HEK293 (cell line): ENCODE measurements around the gene MRPL43.

Source experiments
- HOXD13 ChIP-seq: sonication (generic); formaldehyde crosslinking; IDR thresholded peaks from 2 replicates; pipeline ENCODE4 v1.8.0; 2022; ENCODE audit warnings: missing genetic modification reagents, borderline replicate concordance
- KLF1 ChIP-seq: fragments of 450-650 bp; formaldehyde crosslinking; IDR thresholded peaks from 2 replicates; pipeline ENCODE4 v1.5.1; 2016; ENCODE audit warnings: missing biosample characterization, missing genetic modification characterization
- MYNN ChIP-seq: fragments of 450-650 bp; formaldehyde crosslinking; IDR thresholded peaks from 2 replicates; pipeline ENCODE4 v1.5.1; 2016; ENCODE audit warnings: missing biosample characterization, missing genetic modification characterization, borderline replicate concordance
- OSR2 ChIP-seq: fragments of 450-650 bp; formaldehyde crosslinking; IDR thresholded peaks from 2 replicates; pipeline ENCODE4 v1.5.1; 2016; ENCODE audit warnings: missing biosample characterization, missing genetic modification characterization
- PRDM1 ChIP-seq: fragments of 450-650 bp; formaldehyde crosslinking; IDR thresholded peaks from 2 replicates; pipeline ENCODE4; 2016; ENCODE audit warnings: missing biosample characterization, missing genetic modification characterization
- RBAK ChIP-seq: fragments of 450-650 bp; formaldehyde crosslinking; IDR thresholded peaks from 2 replicates; pipeline ENCODE4 v1.5.1; 2016; ENCODE audit warnings: missing biosample characterization, missing genetic modification characterization
- SCRT1 ChIP-seq: fragments of 450-650 bp; formaldehyde crosslinking; IDR thresholded peaks from 2 replicates; pipeline ENCODE4 v1.5.1; 2016; ENCODE audit warnings: missing biosample characterization, missing genetic modification characterization, borderline replicate concordance
- SCRT2 ChIP-seq: fragments of 450-650 bp; formaldehyde crosslinking; IDR thresholded peaks from 2 replicates; pipeline ENCODE4 v1.5.1; 2016; ENCODE audit warnings: missing biosample characterization, missing genetic modification characterization
- SP7 ChIP-seq: fragments of 450-650 bp; formaldehyde crosslinking; IDR thresholded peaks from 2 replicates; pipeline ENCODE4 v1.5.1; 2016; ENCODE audit warnings: missing biosample characterization, missing genetic modification characterization
- WT1 ChIP-seq: fragments of 450-650 bp; formaldehyde crosslinking; IDR thresholded peaks from 2 replicates; pipeline ENCODE4 v1.5.1; 2016; ENCODE audit warnings: missing biosample characterization, missing genetic modification characterization
- ZBTB1 ChIP-seq: fragments of 450-650 bp; formaldehyde crosslinking; IDR thresholded peaks from 2 replicates; pipeline ENCODE4 v1.5.1; 2016; ENCODE audit warnings: missing biosample characterization, missing genetic modification characterization
- ZBTB21 ChIP-seq: fragments of 450-650 bp; formaldehyde crosslinking; IDR thresholded peaks from 2 replicates; pipeline ENCODE4 v1.5.1; 2017; ENCODE audit warnings: missing biosample characterization, missing genetic modification characterization
- ZBTB7A ChIP-seq: fragments of 450-650 bp; formaldehyde crosslinking; IDR thresholded peaks from 2 replicates; pipeline ENCODE4 v1.5.1; 2016; ENCODE audit warnings: low read depth, missing biosample characterization, missing genetic modification characterization
- ZNF175 ChIP-seq: fragments of 450-650 bp; formaldehyde crosslinking; IDR thresholded peaks from 2 replicates; pipeline ENCODE4 v1.5.1; 2016; ENCODE audit warnings: missing biosample characterization, missing genetic modification characterization
- ZNF214 ChIP-seq: fragments of 450-650 bp; formaldehyde crosslinking; IDR thresholded peaks from 2 replicates; pipeline ENCODE4 v1.5.1; 2017; ENCODE audit warnings: missing biosample characterization, mild to moderate bottlenecking, missing genetic modification characterization, borderline replicate concordance
- ZNF248 ChIP-seq: fragments of 450-650 bp; formaldehyde crosslinking; IDR thresholded peaks from 2 replicates; pipeline ENCODE4 v1.5.1; 2017; ENCODE audit warnings: missing biosample characterization, missing genetic modification characterization
- ZNF423 ChIP-seq: fragments of 450-650 bp; formaldehyde crosslinking; IDR thresholded peaks from 2 replicates; pipeline ENCODE4 v1.5.1; 2016; ENCODE audit warnings: missing biosample characterization, missing genetic modification characterization
- ZNF501 ChIP-seq: fragments of 450-650 bp; formaldehyde crosslinking; IDR thresholded peaks from 2 replicates; pipeline ENCODE4 v1.5.1; 2016; ENCODE audit warnings: missing biosample characterization, missing genetic modification characterization
- ZNF529 ChIP-seq: fragments of 450-650 bp; formaldehyde crosslinking; IDR thresholded peaks from 2 replicates; pipeline ENCODE4 v1.5.1; 2017; ENCODE audit warnings: missing genetic modification characterization, missing biosample characterization; ENCODE audit not compliant: insufficient replicate concordance
- ZNF548 ChIP-seq: fragments of 450-650 bp; formaldehyde crosslinking; IDR thresholded peaks from 2 replicates; pipeline ENCODE4 v1.5.1; 2016; ENCODE audit warnings: missing biosample characterization, missing genetic modification characterization
- ZNF600 ChIP-seq: fragments of 450-650 bp; formaldehyde crosslinking; IDR thresholded peaks from 2 replicates; pipeline ENCODE4 v1.5.1; 2016; ENCODE audit warnings: missing biosample characterization, missing genetic modification characterization
- ZNF626 ChIP-seq: fragments of 450-650 bp; sonication (Bioruptor Pico); formaldehyde crosslinking; IDR thresholded peaks from 2 replicates; pipeline ENCODE4 v1.5.1; 2018; ENCODE audit warnings: missing biosample characterization, missing genetic modification characterization, inconsistent platforms
- ZNF658 ChIP-seq: fragments of 450-650 bp; formaldehyde crosslinking; IDR thresholded peaks from 2 replicates; pipeline ENCODE4; 2016; ENCODE audit warnings: missing biosample characterization, missing genetic modification characterization
- ZNF776 ChIP-seq: fragments of 450-650 bp; formaldehyde crosslinking; IDR thresholded peaks from 2 replicates; pipeline ENCODE4 v1.5.0; 2017; ENCODE audit warnings: missing biosample characterization, missing genetic modification characterization, borderline replicate concordance
- TF ChIP-seq, protein P1 (sequence below): fragments of 450-650 bp; formaldehyde crosslinking; IDR thresholded peaks from 2 replicates; pipeline ENCODE4 v1.5.1; 2016; ENCODE audit warnings: missing biosample characterization, missing genetic modification characterization
- TF ChIP-seq, protein P2 (sequence below): fragments of 450-650 bp; formaldehyde crosslinking; IDR thresholded peaks from 2 replicates; pipeline ENCODE4 v1.5.1; 2016; ENCODE audit warnings: missing biosample characterization, missing genetic modification characterization, borderline replicate concordance
- TF ChIP-seq, protein P3 (sequence below): fragments of 450-650 bp; formaldehyde crosslinking; IDR thresholded peaks from 2 replicates; pipeline ENCODE4 v1.5.1; 2017; ENCODE audit warnings: missing biosample characterization, missing genetic modification characterization
- TF ChIP-seq, protein P4 (sequence below): fragments of 450-650 bp; formaldehyde crosslinking; IDR thresholded peaks from 2 replicates; pipeline ENCODE4 v1.5.1; 2016; ENCODE audit warnings: missing biosample characterization, missing genetic modification characterization
- TF ChIP-seq, protein P5 (sequence below): fragments of 450-650 bp; formaldehyde crosslinking; IDR thresholded peaks from 2 replicates; pipeline ENCODE4 v1.5.1; 2016; ENCODE audit warnings: missing biosample characterization, missing genetic modification characterization

MRPL43 gene

DNA sequence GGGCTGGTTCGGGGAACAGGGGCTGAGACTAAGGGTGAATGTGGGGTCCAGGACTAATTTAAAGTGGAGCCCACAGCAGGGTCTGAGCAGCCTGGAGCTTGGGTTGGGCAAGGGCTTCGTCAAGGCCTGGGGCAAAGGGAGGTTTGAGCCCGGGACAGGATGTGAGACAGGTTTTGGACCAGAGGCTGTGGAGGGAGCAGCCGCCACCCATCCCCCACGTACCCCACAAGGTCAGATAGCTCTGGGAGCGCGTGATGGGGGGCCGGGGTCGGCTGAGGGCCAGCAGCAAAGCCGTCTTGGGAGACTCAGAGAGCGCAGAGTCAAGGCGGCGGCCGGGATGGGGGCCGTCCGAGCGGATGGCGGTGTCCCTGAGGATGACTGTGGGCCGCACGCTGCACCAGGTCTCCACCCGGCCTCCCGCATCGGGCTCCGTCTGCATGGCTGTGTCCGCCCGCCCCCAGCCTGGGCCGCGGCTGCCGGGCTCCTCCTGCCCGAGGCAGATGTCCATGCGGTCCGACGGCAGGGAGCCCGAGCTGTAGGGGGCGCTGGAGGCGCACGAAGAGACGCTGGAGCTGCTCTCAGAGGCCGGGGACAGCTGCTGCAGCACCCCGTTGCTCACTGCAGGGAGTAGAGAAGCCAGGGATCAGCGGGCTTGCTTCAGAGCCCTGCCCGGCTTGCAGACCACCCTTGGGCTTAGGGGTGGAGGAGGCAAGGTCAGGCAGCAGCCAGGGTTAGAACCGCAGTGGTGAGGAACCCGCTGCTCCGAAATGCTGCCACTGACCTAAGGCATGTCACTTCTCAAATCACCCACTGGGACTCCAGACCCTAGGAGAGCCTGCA is 31.5 kb upstream of the MRPL43 start (continued):
- TF ChIP-seq, protein P1, sequence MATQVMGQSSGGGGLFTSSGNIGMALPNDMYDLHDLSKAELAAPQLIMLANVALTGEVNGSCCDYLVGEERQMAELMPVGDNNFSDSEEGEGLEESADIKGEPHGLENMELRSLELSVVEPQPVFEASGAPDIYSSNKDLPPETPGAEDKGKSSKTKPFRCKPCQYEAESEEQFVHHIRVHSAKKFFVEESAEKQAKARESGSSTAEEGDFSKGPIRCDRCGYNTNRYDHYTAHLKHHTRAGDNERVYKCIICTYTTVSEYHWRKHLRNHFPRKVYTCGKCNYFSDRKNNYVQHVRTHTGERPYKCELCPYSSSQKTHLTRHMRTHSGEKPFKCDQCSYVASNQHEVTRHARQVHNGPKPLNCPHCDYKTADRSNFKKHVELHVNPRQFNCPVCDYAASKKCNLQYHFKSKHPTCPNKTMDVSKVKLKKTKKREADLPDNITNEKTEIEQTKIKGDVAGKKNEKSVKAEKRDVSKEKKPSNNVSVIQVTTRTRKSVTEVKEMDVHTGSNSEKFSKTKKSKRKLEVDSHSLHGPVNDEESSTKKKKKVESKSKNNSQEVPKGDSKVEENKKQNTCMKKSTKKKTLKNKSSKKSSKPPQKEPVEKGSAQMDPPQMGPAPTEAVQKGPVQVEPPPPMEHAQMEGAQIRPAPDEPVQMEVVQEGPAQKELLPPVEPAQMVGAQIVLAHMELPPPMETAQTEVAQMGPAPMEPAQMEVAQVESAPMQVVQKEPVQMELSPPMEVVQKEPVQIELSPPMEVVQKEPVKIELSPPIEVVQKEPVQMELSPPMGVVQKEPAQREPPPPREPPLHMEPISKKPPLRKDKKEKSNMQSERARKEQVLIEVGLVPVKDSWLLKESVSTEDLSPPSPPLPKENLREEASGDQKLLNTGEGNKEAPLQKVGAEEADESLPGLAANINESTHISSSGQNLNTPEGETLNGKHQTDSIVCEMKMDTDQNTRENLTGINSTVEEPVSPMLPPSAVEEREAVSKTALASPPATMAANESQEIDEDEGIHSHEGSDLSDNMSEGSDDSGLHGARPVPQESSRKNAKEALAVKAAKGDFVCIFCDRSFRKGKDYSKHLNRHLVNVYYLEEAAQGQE (tag by site-specific recombination): 0 out of 2 replicates have a peak, but pooled peaks have one; percentile 33
- TF ChIP-seq, protein P2, sequence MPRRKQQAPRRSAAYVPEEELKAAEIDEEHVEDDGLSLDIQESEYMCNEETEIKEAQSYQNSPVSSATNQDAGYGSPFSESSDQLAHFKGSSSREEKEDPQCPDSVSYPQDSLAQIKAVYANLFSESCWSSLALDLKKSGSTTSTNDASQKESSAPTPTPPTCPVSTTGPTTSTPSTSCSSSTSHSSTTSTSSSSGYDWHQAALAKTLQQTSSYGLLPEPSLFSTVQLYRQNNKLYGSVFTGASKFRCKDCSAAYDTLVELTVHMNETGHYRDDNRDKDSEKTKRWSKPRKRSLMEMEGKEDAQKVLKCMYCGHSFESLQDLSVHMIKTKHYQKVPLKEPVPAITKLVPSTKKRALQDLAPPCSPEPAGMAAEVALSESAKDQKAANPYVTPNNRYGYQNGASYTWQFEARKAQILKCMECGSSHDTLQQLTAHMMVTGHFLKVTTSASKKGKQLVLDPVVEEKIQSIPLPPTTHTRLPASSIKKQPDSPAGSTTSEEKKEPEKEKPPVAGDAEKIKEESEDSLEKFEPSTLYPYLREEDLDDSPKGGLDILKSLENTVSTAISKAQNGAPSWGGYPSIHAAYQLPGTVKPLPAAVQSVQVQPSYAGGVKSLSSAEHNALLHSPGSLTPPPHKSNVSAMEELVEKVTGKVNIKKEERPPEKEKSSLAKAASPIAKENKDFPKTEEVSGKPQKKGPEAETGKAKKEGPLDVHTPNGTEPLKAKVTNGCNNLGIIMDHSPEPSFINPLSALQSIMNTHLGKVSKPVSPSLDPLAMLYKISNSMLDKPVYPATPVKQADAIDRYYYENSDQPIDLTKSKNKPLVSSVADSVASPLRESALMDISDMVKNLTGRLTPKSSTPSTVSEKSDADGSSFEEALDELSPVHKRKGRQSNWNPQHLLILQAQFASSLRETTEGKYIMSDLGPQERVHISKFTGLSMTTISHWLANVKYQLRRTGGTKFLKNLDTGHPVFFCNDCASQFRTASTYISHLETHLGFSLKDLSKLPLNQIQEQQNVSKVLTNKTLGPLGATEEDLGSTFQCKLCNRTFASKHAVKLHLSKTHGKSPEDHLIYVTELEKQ (tag by site-specific recombination): no peak
- TF ChIP-seq RBAK (tag by site-specific recombination) (no peak), ZNF214 (tag by site-specific recombination) (no peak), KLF1 (tag by site-specific recombination) (peak; percentile 18; the same call in 1 of the 2 replicates), SP7 (tag by site-specific recombination) (peak; percentile 63), ZNF529 (tag by site-specific recombination) (no peak), OSR2 (tag by site-specific recombination) (no peak), SCRT2 (tag by site-specific recombination) (no peak), ZNF658 (tag by site-specific recombination) (no peak), ZNF175 (no peak), ZBTB21 (tag by site-specific recombination) (no peak), ZNF776 (tag by site-specific recombination) (no peak), ZNF501 (peak; percentile 87; the same call in 1 of the 2 replicates), ZNF423 (tag by site-specific recombination) (peak; percentile 77), WT1 (no peak), ZBTB7A (tag by site-specific recombination) (no peak), MYNN (tag by site-specific recombination) (no peak), ZNF548 (tag by site-specific recombination) (no peak), PRDM1 (tag by site-specific recombination) (no peak), SCRT1 (tag by site-specific recombination) (no peak), ZNF248 (no peak), HOXD13 (CRISPR knock-in tag) (no peak), ZBTB1 (tag by site-specific recombination) (no peak), ZNF626 (tag by site-specific recombination) (no peak), ZNF600 (tag by site-specific recombination) (0 out of 2 replicates have a peak, but pooled peaks have one; percentile 30)
- TF ChIP-seq, protein P3, sequence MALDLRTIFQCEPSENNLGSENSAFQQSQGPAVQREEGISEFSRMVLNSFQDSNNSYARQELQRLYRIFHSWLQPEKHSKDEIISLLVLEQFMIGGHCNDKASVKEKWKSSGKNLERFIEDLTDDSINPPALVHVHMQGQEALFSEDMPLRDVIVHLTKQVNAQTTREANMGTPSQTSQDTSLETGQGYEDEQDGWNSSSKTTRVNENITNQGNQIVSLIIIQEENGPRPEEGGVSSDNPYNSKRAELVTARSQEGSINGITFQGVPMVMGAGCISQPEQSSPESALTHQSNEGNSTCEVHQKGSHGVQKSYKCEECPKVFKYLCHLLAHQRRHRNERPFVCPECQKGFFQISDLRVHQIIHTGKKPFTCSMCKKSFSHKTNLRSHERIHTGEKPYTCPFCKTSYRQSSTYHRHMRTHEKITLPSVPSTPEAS: no peak
- TF ChIP-seq, protein P4, sequence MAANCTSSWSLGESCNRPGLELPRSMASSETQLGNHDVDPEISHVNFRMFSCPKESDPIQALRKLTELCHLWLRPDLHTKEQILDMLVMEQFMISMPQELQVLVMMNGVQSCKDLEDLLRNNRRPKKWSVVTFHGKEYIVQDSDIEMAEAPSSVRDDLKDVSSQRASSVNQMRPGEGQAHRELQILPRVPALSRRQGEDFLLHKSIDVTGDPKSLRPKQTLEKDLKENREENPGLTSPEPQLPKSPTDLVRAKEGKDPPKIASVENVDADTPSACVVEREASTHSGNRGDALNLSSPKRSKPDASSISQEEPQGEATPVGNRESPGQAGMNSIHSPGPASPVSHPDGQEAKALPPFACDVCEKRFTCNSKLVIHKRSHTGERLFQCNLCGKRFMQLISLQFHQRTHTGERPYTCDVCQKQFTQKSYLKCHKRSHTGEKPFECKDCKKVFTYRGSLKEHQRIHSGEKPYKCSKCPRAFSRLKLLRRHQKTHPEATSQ: no peak
- TF ChIP-seq, protein P5, sequence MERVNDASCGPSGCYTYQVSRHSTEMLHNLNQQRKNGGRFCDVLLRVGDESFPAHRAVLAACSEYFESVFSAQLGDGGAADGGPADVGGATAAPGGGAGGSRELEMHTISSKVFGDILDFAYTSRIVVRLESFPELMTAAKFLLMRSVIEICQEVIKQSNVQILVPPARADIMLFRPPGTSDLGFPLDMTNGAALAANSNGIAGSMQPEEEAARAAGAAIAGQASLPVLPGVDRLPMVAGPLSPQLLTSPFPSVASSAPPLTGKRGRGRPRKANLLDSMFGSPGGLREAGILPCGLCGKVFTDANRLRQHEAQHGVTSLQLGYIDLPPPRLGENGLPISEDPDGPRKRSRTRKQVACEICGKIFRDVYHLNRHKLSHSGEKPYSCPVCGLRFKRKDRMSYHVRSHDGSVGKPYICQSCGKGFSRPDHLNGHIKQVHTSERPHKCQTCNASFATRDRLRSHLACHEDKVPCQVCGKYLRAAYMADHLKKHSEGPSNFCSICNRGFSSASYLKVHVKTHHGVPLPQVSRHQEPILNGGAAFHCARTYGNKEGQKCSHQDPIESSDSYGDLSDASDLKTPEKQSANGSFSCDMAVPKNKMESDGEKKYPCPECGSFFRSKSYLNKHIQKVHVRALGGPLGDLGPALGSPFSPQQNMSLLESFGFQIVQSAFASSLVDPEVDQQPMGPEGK (tag by site-specific recombination): peak; percentile 69
